GM21825 (cell line): Measurements from ENCODE around the gene FADS2.
A peak's percentile ranks its signal among the peaks of the same experiment; 100 is the strongest.

Experiments used
- ATAC-seq: cut with Tn5 transposase; IDR thresholded peaks from one replicate; pipeline ENCODE4 v1.9.1; 2021; ENCODE audit warnings: mild to moderate bottlenecking, moderate library complexity; ENCODE audit not compliant: unreplicated experiment

FADS2 gene

GRCh38 chr11:61817471-61818202 is 10.5 kb upstream of the FADS2 start:
- ATAC-seq: no peak

- ATAC-seq: no peak
Measured at GRCh38 chr11:61820174-61820573, 7.9 kb upstream of the FADS2 start.

- no peak for ATAC-seq
Measured at GRCh38 chr11:61826930-61827570, 1.1 kb upstream of the FADS2 start.

- ATAC-seq: peak; percentile 2
Measured at GRCh38 chr11:61828379-61828628, 204 bp downstream of the FADS2 start.

- ATAC-seq: no peak
Measured at GRCh38 chr11:61828629-61829407, 718 bp downstream of the FADS2 start.

GRCh38 chr11:61829806-61830205 is 1.7 kb downstream of the FADS2 start:
- no peak for ATAC-seq

GRCh38 chr11:61830237-61831105 is 2.4 kb downstream of the FADS2 start:
- ATAC-seq: no peak

GRCh38 chr11:61832207-61832606 is 4.1 kb downstream of the FADS2 start:
- no peak for ATAC-seq

GRCh38 chr11:61832754-61833153 is 4.7 kb downstream of the FADS2 start:
- no peak for ATAC-seq

GRCh38 chr11:61833471-61833870 is 5.4 kb downstream of the FADS2 start:
- no peak for ATAC-seq

GRCh38 chr11:61833926-61834277 is 5.8 kb downstream of the FADS2 start:
- no peak for ATAC-seq

GRCh38 chr11:61834278-61835048 is 6.4 kb downstream of the FADS2 start:
- peak; percentile 89 for ATAC-seq

GRCh38 chr11:61836193-61836592 is 8.1 kb downstream of the FADS2 start:
- no peak for ATAC-seq

- ATAC-seq: no peak
Measured at GRCh38 chr11:61837411-61838005, 9.4 kb downstream of the FADS2 start.

GRCh38 chr11:61838501-61838900 is 10.4 kb downstream of the FADS2 start:
- ATAC-seq: no peak

- no peak for ATAC-seq
Measured at GRCh38 chr11:61838921-61839320, 10.8 kb downstream of the FADS2 start.

GRCh38 chr11:61839742-61840141 is 11.6 kb downstream of the FADS2 start:
- ATAC-seq: no peak

GRCh38 chr11:61840371-61840770 is 12.3 kb downstream of the FADS2 start:
- ATAC-seq: no peak

- ATAC-seq: no peak
Measured at GRCh38 chr11:61841636-61842527, 13.8 kb downstream of the FADS2 start.
